ENCODE measurements around the gene FIBCD1.

DNA sequence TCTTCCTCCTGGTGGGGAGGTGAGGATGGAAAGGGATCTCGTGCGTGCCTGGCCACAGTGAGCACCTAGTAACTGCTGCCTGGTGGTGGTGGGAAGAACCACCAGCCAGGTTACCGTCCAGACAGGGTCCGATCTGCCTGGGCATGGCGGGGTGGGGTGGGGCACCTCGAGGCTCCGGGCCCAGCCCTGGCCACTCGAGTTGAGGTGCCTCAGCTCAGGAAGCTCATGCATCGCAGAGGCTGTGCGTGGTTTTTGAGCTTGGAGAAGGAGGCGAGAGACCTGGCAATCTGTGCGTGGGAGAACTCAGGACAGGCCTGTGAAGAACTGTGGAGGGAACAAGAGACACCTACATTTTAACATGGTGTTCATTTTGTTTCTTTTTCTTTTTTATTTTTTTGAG is 31.0 kb upstream of the FIBCD1 start:
- TF ChIP-seq, protein P1, sequence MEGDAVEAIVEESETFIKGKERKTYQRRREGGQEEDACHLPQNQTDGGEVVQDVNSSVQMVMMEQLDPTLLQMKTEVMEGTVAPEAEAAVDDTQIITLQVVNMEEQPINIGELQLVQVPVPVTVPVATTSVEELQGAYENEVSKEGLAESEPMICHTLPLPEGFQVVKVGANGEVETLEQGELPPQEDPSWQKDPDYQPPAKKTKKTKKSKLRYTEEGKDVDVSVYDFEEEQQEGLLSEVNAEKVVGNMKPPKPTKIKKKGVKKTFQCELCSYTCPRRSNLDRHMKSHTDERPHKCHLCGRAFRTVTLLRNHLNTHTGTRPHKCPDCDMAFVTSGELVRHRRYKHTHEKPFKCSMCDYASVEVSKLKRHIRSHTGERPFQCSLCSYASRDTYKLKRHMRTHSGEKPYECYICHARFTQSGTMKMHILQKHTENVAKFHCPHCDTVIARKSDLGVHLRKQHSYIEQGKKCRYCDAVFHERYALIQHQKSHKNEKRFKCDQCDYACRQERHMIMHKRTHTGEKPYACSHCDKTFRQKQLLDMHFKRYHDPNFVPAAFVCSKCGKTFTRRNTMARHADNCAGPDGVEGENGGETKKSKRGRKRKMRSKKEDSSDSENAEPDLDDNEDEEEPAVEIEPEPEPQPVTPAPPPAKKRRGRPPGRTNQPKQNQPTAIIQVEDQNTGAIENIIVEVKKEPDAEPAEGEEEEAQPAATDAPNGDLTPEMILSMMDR (IDR thresholded peaks at IDR 0.05), result no peak
- TF ChIP-seq EP300 (IDR thresholded peaks at IDR 0.05) (no peak), POLR2AphosphoS5 (IDR thresholded peaks at IDR 0.05) (no peak), POLR2A (IDR thresholded peaks at IDR 0.05; ENCODE audit: low read depth) (no peak)
